ENCODE results near the gene ADGRF3. TPM values are rescaled to one million over a fixed set of nuclear protein-coding genes. Genes with fewer than 3 reads are reported as not detected.
A peak's percentile ranks its signal among the peaks of the same experiment; 100 is the strongest.
"Not testable (repeated sequence)": the region's sequence is repeated elsewhere in the genome, so short reads cannot be mapped to it uniquely, and the experiment has no call there.

The ADGRF3 gene
- total RNA-seq, 1 donor from 2014 or later, result 0.04 TPM

DNA sequence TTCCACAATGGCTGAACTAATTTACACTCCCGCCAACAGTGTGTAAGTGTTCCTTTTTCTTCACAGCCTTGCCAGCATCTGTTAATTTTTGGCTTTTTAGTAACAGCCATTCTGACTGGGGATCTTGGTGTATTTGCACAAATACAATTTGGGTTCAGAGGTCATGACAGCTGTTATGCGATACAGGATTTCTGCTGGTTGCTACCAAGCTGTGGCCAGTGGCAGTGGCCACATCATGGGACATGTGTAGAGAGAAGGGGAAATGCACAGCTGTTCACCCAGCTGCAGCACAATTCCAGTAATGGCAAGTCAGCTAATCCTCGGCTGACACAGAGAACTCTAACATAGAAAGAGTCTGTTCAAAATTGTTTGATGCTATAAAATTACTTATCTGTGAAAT lies 21.7 kb downstream of the ADGRF3 start:
- Histone ChIP-seq H3K9ac (no peak overlapping the region), H3K4me3 (no peak overlapping the region), H3K9me3 (ENCODE audit: low read depth) (no peaks in the 10 kb centered on the region), H3K4me2 (no peak overlapping the region), H3K36me3 (no peaks in the 10 kb centered on the region), H4K20me1 (ENCODE audit: low read depth) (no peaks in the 10 kb centered on the region), H3F3A (ENCODE audit: low read depth) (no peaks in the 10 kb centered on the region), H3K27ac (no peak overlapping the region), H2AFZ (replicated peaks) (no peak overlapping the region), H3K79me2 (ENCODE audit: low read depth) (no peaks in the 10 kb centered on the region), H3K4me1 (no peaks in the 10 kb centered on the region), H3K27me3 (no peaks in the 10 kb centered on the region)
- H3K27me3 Mint-ChIP-seq (ENCODE audit: insufficient read depth, low read depth), result no peaks in the 10 kb centered on the region
- H3K4me1 Mint-ChIP-seq, result peaks cover 3% of the 10 kb centered on the region
- TF ChIP-seq EZH2 (IDR thresholded peaks at IDR 0.05), result no peak
- H3K36me3 Mint-ChIP-seq, result no peaks in the 10 kb centered on the region
- H3K27ac Mint-ChIP-seq, result no peak overlapping the region
- H3K4me3 Mint-ChIP-seq, result no peak overlapping the region
- no peak for DNase-seq (ENCODE audit: low spot score)
- H3K9me3 Mint-ChIP-seq, result no peaks in the 10 kb centered on the region

DNA sequence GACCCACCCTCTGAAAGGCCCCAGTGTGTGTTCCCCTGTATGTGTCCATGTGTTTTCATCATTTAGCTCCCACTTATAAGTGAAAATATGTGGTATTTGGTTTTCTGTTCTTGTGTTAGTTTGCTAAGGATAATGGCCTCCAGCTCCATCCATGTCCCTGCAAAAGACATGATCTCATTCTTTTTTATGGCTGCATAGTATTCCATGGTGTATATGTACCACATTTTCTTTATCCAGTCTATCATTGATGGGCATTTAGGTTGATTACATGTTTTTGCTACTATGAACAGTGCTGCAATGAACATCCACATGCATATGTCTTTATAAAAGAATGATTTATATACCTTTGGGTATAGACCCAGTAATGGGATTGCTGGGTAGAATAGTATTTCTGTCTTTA lies 22.1 kb downstream of the ADGRF3 start:
- H3K36me3 ChIP-seq; H3K9me3 Mint-ChIP-seq; H3K9ac ChIP-seq; H3K27ac ChIP-seq; H3K27me3 ChIP-seq; DNase-seq (ENCODE audit: low spot score); H3K4me2 ChIP-seq; H3F3A ChIP-seq (ENCODE audit: low read depth); H3K79me2 ChIP-seq (ENCODE audit: low read depth); H3K27ac Mint-ChIP-seq; H2AFZ ChIP-seq (replicated peaks); H4K20me1 ChIP-seq (ENCODE audit: low read depth); H3K4me1 ChIP-seq; H3K4me3 Mint-ChIP-seq; H3K27me3 Mint-ChIP-seq (ENCODE audit: insufficient read depth, low read depth); H3K4me3 ChIP-seq; H3K9me3 ChIP-seq (ENCODE audit: low read depth); H3K4me1 Mint-ChIP-seq; H3K36me3 Mint-ChIP-seq: not testable (repeated sequence)

DNA sequence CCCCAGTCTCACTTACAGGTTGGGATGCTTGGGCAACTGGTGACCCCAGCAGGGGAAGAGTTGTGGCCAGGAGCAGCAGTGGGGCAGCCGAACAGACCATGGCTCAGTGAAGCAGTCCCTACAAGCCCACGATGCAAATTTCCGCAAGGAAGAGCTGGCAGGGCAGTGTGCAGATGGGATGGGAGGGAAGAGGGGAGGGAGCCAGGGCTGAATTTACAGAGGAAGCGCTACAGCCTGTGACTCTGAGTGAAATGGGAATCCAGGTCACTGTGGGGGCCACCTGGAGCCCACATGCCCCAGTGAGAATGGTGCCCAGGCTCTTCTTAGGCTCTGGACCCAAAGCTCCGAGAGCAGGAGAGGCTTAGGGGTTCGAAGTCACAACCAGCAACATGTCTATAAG lies 27.6 kb downstream of the ADGRF3 start:
- TF ChIP-seq, protein P1, sequence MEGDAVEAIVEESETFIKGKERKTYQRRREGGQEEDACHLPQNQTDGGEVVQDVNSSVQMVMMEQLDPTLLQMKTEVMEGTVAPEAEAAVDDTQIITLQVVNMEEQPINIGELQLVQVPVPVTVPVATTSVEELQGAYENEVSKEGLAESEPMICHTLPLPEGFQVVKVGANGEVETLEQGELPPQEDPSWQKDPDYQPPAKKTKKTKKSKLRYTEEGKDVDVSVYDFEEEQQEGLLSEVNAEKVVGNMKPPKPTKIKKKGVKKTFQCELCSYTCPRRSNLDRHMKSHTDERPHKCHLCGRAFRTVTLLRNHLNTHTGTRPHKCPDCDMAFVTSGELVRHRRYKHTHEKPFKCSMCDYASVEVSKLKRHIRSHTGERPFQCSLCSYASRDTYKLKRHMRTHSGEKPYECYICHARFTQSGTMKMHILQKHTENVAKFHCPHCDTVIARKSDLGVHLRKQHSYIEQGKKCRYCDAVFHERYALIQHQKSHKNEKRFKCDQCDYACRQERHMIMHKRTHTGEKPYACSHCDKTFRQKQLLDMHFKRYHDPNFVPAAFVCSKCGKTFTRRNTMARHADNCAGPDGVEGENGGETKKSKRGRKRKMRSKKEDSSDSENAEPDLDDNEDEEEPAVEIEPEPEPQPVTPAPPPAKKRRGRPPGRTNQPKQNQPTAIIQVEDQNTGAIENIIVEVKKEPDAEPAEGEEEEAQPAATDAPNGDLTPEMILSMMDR (IDR thresholded peaks at IDR 0.05), result no peak
- TF ChIP-seq EZH2 (IDR thresholded peaks at IDR 0.05), result no peak
- TF ChIP-seq EZH2phosphoT487 (IDR thresholded peaks at IDR 0.05), result no peak
- no peaks in the 10 kb centered on the region for H3K79me2 ChIP-seq (ENCODE audit: low read depth)
- H3K27ac Mint-ChIP-seq, result peak overlapping the region; percentile 59
- peaks cover 2% of the 10 kb centered on the region for H3K27me3 Mint-ChIP-seq (ENCODE audit: insufficient read depth, low read depth)
- no peaks in the 10 kb centered on the region for H3K9me3 ChIP-seq (ENCODE audit: low read depth)
- DNase-seq (ENCODE audit: low spot score), result peak; percentile 17
- H2AFZ ChIP-seq (replicated peaks), result peak overlapping the region; percentile 99
- H3K4me3 Mint-ChIP-seq, result no peak overlapping the region
- H4K20me1 ChIP-seq (ENCODE audit: low read depth), result no peaks in the 10 kb centered on the region
- H3K4me2 ChIP-seq, result peak overlapping the region; percentile 67
- no peak overlapping the region for H3K27ac ChIP-seq
- peaks cover 10% of the 10 kb centered on the region for H3K4me1 ChIP-seq
- no peaks in the 10 kb centered on the region for H3K27me3 ChIP-seq
- no peak overlapping the region for H3K9ac ChIP-seq
- H3K9me3 Mint-ChIP-seq, result no peaks in the 10 kb centered on the region
- no peaks in the 10 kb centered on the region for H3K36me3 Mint-ChIP-seq
- peaks cover 10% of the 10 kb centered on the region for H3K4me1 Mint-ChIP-seq
- H3K4me3 ChIP-seq, result no peak overlapping the region
- no peaks in the 10 kb centered on the region for H3K36me3 ChIP-seq
- H3F3A ChIP-seq (ENCODE audit: low read depth), result no peaks in the 10 kb centered on the region

DNA sequence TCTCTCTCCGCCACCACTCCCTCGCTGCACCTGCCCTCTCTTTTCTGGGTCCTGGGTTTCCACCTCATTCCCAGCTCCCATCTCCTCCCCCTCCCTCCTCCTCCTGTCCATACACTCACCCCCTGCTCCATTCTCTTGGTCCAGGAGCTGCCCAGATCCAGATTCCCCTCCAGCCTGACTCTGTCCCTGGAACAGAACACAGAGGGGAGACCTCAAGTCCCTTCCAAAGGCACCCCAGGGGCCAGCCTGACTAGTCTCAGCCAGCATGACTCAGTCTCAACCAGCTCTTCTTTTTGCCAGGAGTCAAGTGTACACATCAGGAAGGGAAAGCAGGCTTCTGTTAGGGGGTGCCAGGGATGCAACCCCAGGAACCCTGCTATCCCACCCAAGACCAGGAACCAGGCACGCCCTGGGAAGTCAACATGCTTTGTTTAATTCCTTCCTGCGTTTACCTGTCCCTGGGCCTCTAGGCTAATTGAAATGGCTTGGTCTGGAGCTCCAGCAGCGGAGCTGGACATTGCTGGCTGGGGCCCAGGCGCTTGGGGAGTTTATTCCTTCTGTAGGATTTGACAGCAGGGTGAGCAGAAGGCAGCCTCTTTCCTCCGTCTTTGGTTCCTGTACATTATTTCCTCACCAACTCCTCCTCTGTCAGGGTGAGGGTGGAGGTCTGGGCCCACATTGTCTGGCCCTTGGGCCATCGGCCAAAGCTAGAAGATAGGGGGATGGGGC lies 29.0 kb downstream of the ADGRF3 start:
- Histone ChIP-seq H3K4me2 (no peak overlapping the region), H3K9ac (no peak overlapping the region), H3K4me3 (no peak overlapping the region), H3F3A (ENCODE audit: low read depth) (no peaks in the 10 kb centered on the region), H3K9me3 (ENCODE audit: low read depth) (no peaks in the 10 kb centered on the region), H4K20me1 (ENCODE audit: low read depth) (no peaks in the 10 kb centered on the region), H3K27me3 (no peaks in the 10 kb centered on the region), H2AFZ (replicated peaks) (no peak overlapping the region), H3K36me3 (no peaks in the 10 kb centered on the region), H3K27ac (no peak overlapping the region), H3K79me2 (ENCODE audit: low read depth) (no peaks in the 10 kb centered on the region), H3K4me1 (peaks cover 10% of the 10 kb centered on the region)
- peaks cover 2% of the 10 kb centered on the region for H3K27me3 Mint-ChIP-seq (ENCODE audit: insufficient read depth, low read depth)
- no peaks in the 10 kb centered on the region for H3K9me3 Mint-ChIP-seq
- peak overlapping the region; percentile 10 for H3K27ac Mint-ChIP-seq
- H3K4me1 Mint-ChIP-seq, result peaks cover 10% of the 10 kb centered on the region
- no peaks in the 10 kb centered on the region for H3K36me3 Mint-ChIP-seq
- DNase-seq (ENCODE audit: low spot score), result no peak
- peak overlapping the region; percentile 28 for H3K4me3 Mint-ChIP-seq
- TF ChIP-seq, protein P1 (IDR thresholded peaks at IDR 0.05), result no peak
- TF ChIP-seq EZH2phosphoT487 (IDR thresholded peaks at IDR 0.05), result no peak
- TF ChIP-seq EZH2 (IDR thresholded peaks at IDR 0.05), result no peak
